DOHH2 (cell line): ENCODE measurements around the gene KCNK6.

Experiments
- H3F3A ChIP-seq: fragments of 200-600 bp; sonication (generic), shearing (Covaris generic); 2 replicates; pipeline ENCODE4 v1.6.0; 2016; ENCODE audit warnings: antibody characterized with exemption, mild to moderate bottlenecking; ENCODE audit not compliant: control insufficient read depth, insufficient read depth
- H3K27ac ChIP-seq: fragments of 200-600 bp; sonication (generic); 2 replicates; pipeline ENCODE4 v1.5.1; 2014; ENCODE audit warnings: low read depth, mild to moderate bottlenecking, low read length, moderate library complexity
- H3K27me3 ChIP-seq: fragments of 200-600 bp; sonication (generic); 2 replicates; pipeline ENCODE4 v1.6.1; 2014; ENCODE audit warnings: mild to moderate bottlenecking, low read length, mixed read lengths; ENCODE audit not compliant: control insufficient read depth
- H3K36me3 ChIP-seq: fragments of 200-600 bp; sonication (generic); 2 replicates; pipeline ENCODE4 v1.6.1; 2014; ENCODE audit warnings: mild to moderate bottlenecking, low read length, moderate library complexity, mixed read lengths; ENCODE audit not compliant: control insufficient read depth
- H3K4me1 ChIP-seq: fragments of 200-600 bp; sonication (generic); 2 replicates; pipeline ENCODE4 v1.6.1; 2014; ENCODE audit warnings: mild to moderate bottlenecking, low read length, mixed read lengths; ENCODE audit not compliant: control insufficient read depth
- H3K4me2 ChIP-seq: fragments of 200-600 bp; sonication (generic); 2 replicates; pipeline ENCODE4 v1.6.0; 2014; ENCODE audit warnings: mild to moderate bottlenecking, low read length, moderate library complexity
- H3K4me3 ChIP-seq: fragments of 200-600 bp; sonication (generic); 2 replicates; pipeline ENCODE4 v1.5.1; 2014; ENCODE audit warnings: mild to moderate bottlenecking, low read length, mixed read lengths
- H3K79me2 ChIP-seq: fragments of 200-600 bp; sonication (generic); 2 replicates; pipeline ENCODE4 v1.6.1; 2014; ENCODE audit warnings: mild to moderate bottlenecking, low read length, mixed read lengths; ENCODE audit not compliant: control insufficient read depth
- H3K9me2 ChIP-seq: fragments of 200-600 bp; sonication (generic); replicated peaks from 2 replicates; pipeline ENCODE4 v1.6.1; 2014; ENCODE audit warnings: mild to moderate bottlenecking, low read length, mixed read lengths; ENCODE audit not compliant: control insufficient read depth
- H3K9me3 ChIP-seq: fragments of 200-600 bp; sonication (generic); 2 replicates; pipeline ENCODE4 v1.6.1; 2014; ENCODE audit warnings: antibody characterized with exemption, low read length, mixed read lengths; ENCODE audit not compliant: control insufficient read depth, insufficient read depth
- H4K20me1 ChIP-seq: fragments of 200-600 bp; sonication (generic); 2 replicates; pipeline ENCODE4 v1.6.0; 2014; ENCODE audit warnings: low read depth, mild to moderate bottlenecking, antibody characterized with exemption, low read length, moderate library complexity; ENCODE audit not compliant: control insufficient read depth, insufficient read depth
- EZH2phosphoT487 ChIP-seq: fragments of 200-600 bp; sonication (generic); IDR thresholded peaks from 2 replicates; pipeline ENCODE4 v1.6.1; 2017; ENCODE audit warnings: borderline replicate concordance, mild to moderate bottlenecking, antibody characterized with exemption, low read length, moderate library complexity, mixed read lengths
- TF ChIP-seq, protein P1 (sequence below): fragments of 200-600 bp; sonication (generic); IDR thresholded peaks from one replicate; pipeline ENCODE4 v1.5.1; 2014; ENCODE audit warnings: antibody characterized with exemption, mild to moderate bottlenecking, low read depth, low read length; ENCODE audit not compliant: poor library complexity, severe bottlenecking

KCNK6 gene

DNA sequence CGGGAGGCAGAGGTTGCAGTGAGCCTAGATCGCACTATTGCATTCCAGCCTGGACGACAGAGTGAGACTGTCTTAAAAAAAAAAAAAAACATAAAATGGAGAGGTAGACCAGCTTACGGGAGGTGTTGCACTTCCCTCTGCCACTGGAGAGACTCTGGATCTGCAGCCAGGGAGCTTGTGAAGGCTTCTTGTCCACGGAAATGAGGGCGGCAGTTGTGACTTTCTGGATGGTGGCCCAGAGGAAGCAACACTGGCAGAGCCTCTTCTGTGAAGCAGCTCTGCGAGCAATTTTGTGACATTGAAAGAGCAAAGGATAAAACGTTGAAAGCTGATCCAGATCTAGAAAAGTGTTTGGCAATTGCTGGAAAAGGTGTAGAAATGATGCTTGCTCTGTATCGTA is 44.9 kb upstream of the KCNK6 start:
- Histone ChIP-seq H3K36me3 (no peaks in the 10 kb centered on the region), H4K20me1 (no peaks in the 10 kb centered on the region), H3K4me2 (no peak overlapping the region), H3K4me3 (no peak overlapping the region), H3K9me3 (no peaks in the 10 kb centered on the region), H3K79me2 (no peaks in the 10 kb centered on the region), H3K27me3 (no peaks in the 10 kb centered on the region), H3F3A (no peaks in the 10 kb centered on the region), H3K9me2 (no peaks in the 10 kb centered on the region), H3K27ac (no peak overlapping the region), H3K4me1 (no peaks in the 10 kb centered on the region)
- no peak for TF ChIP-seq EZH2phosphoT487
- TF ChIP-seq, protein P1, sequence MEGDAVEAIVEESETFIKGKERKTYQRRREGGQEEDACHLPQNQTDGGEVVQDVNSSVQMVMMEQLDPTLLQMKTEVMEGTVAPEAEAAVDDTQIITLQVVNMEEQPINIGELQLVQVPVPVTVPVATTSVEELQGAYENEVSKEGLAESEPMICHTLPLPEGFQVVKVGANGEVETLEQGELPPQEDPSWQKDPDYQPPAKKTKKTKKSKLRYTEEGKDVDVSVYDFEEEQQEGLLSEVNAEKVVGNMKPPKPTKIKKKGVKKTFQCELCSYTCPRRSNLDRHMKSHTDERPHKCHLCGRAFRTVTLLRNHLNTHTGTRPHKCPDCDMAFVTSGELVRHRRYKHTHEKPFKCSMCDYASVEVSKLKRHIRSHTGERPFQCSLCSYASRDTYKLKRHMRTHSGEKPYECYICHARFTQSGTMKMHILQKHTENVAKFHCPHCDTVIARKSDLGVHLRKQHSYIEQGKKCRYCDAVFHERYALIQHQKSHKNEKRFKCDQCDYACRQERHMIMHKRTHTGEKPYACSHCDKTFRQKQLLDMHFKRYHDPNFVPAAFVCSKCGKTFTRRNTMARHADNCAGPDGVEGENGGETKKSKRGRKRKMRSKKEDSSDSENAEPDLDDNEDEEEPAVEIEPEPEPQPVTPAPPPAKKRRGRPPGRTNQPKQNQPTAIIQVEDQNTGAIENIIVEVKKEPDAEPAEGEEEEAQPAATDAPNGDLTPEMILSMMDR = no peak

DNA sequence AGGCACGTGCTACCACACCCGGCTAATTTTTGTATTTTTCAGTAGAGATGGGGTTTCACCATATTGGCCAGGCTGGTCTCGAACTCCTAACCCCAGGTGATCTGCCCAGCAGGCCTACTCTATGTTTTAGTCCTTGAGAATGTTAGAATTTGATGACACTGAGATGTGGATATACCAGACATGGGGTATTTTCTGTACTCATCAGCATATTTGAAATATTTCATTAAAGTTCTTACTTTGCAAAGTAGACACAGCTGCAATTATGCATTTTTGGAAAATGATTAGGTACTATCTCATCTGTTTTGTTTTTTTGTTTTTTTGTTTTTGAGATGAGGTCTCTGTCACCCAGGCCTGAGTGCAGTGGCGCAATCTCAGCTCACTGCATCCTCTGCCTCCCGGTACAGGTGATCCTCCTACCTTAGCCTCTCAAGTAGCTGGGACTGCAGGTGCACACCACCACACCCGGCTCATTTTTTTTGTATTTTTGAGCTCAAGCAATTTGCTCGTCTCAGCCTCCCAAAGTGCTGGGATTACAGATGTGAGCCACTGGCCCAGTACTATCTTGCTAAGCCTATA is 42.6 kb upstream of the KCNK6 start:
- Histone ChIP-seq H3K27ac (no peak overlapping the region), H4K20me1 (no peaks in the 10 kb centered on the region), H3K4me1 (0 out of 2 replicates have a peak, but pooled peaks cover 4% of the 10 kb centered on the region)

DNA sequence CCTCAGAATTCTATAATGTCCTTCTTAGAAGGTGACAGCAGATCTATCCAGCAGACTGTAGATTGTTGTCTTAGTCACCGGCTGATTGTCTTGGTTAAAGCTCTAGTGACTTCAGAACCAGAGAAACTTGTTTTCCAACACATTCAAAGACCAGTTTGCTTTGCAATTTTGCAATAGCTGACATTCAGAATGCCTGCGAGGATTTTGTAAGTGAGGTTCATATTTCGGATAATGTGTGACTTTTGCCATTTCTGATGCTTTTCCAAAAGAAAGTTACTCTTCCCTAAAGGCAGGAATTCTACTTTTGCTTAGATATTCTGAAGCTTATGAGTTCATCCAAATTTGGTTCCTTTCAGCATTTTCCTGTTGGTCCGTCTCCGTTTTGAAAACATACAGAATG is 42.1 kb upstream of the KCNK6 start:
- Histone ChIP-seq H3K9me3 (no peaks in the 10 kb centered on the region), H3K27ac (no peak overlapping the region), H3F3A (no peaks in the 10 kb centered on the region), H3K27me3 (no peaks in the 10 kb centered on the region), H3K79me2 (no peaks in the 10 kb centered on the region), H3K4me3 (no peak overlapping the region), H3K36me3 (no peaks in the 10 kb centered on the region), H3K4me1 (0 out of 2 replicates have a peak, but pooled peaks cover 4% of the 10 kb centered on the region), H3K9me2 (no peaks in the 10 kb centered on the region), H4K20me1 (no peaks in the 10 kb centered on the region), H3K4me2 (no peak overlapping the region)
- TF ChIP-seq EZH2phosphoT487 = no peak
- TF ChIP-seq, protein P1 = no peak

More for the DNA sequence above, 42.6 kb upstream of the KCNK6 start:
- no peaks in the 10 kb centered on the region for H3K9me3 ChIP-seq
- H3K27me3 ChIP-seq = no peaks in the 10 kb centered on the region
- H3F3A ChIP-seq = no peaks in the 10 kb centered on the region
- H3K4me3 ChIP-seq = no peak overlapping the region
- no peaks in the 10 kb centered on the region for H3K36me3 ChIP-seq
- TF ChIP-seq, protein P1 = no peak
- no peak for TF ChIP-seq EZH2phosphoT487
- H3K4me2 ChIP-seq = no peak overlapping the region
- no peaks in the 10 kb centered on the region for H3K9me2 ChIP-seq
- no peaks in the 10 kb centered on the region for H3K79me2 ChIP-seq
